Measurements from ENCODE around the gene MCEMP1.

- TF ChIP-seq POLR2AphosphoS5 (IDR thresholded peaks at IDR 0.05; ENCODE audit: low read depth, low read length), result no peak
- no peak for TF ChIP-seq TAF1 (IDR thresholded peaks at IDR 0.05; ENCODE audit: borderline replicate concordance, insufficient read depth, low read length)
Observed at GRCh38 chr19:7685546-7686445, 8.9 kb downstream of the MCEMP1 start.

Data from PFSK-1 (cell line).